HG02884 (cell line): ENCODE data around the gene CLASP1.

ENCODE experiments used
- ATAC-seq: cut with Tn5 transposase; IDR thresholded peaks from one replicate; pipeline ENCODE4 v1.9.1; 2021; ENCODE audit warnings: mild to moderate bottlenecking, moderate library complexity; ENCODE audit not compliant: unreplicated experiment

Gene CLASP1

DNA sequence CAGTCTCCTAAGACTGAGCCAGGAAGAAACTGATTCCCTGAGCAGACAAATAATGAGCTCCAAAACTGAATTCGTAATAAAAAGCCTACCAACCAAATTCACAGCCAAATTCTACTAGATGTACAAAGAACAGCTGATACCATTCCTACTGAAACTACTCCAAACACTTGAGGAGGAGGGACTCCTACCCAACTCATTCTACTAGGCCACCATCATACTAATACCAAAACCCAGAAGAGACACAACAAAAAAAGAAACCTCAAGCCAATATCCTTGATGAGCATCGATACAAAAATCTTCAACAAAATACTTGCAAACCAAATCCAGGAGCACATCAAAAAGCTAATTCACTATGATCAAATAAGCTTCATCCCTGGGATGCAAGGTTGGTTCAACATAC is 98.6 kb downstream of the CLASP1 start:
- no peak for ATAC-seq

DNA sequence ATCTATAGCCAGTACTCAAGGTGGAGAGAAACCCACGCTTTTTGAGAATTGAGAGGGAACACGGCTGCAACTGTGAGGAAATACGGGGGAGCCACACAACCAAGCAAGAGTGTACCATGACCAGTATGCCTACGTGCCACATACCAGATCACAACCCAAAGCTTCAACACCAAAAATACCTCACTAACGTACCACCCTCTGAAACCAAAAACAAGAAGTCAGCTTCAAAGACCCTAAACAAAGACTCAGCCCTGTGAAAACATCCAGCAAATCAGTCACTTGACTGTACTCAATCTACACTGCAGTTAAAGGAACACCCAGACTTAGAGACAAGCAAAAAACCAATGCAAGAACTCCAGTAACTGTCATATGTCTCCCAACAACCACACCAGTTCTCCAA is 101.6 kb downstream of the CLASP1 start:
- ATAC-seq, result no peak

DNA sequence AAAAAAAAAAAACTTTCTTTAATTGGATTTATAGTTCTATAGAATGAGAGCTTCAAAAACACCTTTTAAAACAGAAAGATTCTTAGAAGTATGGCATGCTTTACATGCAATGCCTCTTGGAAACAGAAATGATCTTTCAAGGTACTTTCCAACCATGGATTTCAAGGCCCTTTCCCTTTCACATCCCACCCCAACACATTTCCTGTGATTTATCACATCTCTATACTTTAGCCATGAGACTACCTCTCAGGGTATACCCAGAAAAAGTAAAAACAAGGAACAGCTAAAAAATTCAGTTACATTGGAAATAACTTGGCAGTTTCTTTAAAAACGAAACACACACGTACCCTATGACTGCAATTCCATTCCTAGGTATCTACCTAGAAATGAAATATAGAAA is 103.3 kb downstream of the CLASP1 start:
- ATAC-seq, result no peak

DNA sequence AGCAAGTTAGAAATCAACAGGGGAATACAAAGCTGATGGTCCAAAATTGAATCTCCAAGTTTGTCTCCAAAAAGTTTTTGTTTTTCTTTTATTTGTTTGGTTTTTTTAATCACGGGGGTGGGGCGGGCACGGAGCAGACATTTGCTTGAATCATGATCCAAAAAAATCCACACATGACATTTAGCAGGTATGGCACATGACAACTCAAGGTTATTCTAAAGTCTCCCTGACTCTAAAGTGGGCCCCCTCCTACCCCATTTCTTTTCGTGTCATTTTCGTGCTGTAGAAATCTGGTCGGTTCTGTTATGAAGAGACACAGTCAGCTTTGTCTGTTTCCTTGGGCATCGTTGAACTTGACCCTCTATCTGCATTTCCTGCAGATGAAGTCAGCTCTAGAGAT is 104.0 kb downstream of the CLASP1 start:
- no peak for ATAC-seq

DNA sequence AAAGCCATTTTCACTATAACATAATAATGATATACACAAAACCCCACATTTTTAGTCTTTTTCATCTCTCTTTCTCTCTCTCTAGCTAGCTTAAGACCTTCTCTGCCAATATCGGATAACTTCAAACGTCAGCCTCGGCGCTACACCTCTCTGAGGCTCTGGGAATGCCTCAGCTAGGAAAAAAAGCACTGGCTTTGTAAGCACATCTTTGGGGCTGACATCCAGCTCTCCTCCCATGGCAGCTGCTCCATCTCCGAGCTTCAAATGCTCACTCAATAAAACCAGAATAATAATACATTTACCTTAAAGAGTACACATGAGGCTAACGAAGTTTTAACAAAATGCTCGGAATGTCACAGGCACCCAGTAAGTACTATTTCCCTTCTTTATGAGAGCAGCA is 107.8 kb downstream of the CLASP1 start:
- no peak for ATAC-seq

GRCh38 chr2:121539750-121540469 is 109.4 kb downstream of the CLASP1 start:
- no peak for ATAC-seq

- no peak for ATAC-seq
These were observed 112.3 kb downstream of the CLASP1 start for GRCh38 chr2:121536850-121537557.

- no peak for ATAC-seq
These were observed 112.9 kb downstream of the CLASP1 start for GRCh38 chr2:121536347-121536746.

GRCh38 chr2:121534007-121534406 is 115.3 kb downstream of the CLASP1 start:
- no peak for ATAC-seq

- no peak for ATAC-seq
These were observed 116.4 kb downstream of the CLASP1 start for GRCh38 chr2:121532894-121533293.

GRCh38 chr2:121532347-121532766 is 116.9 kb downstream of the CLASP1 start:
- ATAC-seq, result no peak

DNA sequence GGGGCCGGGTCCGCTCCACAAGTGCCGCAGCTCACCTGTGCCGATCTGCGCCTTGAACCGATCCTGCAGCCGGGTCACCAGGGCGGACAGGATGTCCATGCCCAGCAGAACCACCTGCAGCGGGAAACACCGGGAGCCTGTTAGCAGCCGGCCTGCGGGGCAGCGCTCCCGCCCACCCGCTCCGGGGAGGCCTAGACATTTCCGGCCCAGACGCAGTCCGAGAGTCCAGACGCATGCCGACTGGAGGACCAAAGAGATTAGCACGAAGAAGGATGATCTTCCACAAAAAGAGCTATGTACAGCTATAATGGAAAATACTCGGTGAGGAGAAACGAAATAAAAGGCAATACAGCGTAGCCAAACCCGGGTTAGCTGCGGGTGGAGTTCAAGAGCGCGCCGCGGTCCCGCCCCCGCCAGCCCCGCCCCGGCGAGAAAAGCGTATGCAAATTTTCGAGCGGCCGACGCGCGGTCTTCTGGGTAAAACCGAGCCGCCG is 119.0 kb downstream of the CLASP1 start:
- peak; percentile 50 for ATAC-seq

GRCh38 chr2:121529439-121530211 is 119.6 kb downstream of the CLASP1 start:
- ATAC-seq, result peak; percentile 3

GRCh38 chr2:121527009-121527682 is 122.1 kb downstream of the CLASP1 start:
- ATAC-seq, result no peak

DNA sequence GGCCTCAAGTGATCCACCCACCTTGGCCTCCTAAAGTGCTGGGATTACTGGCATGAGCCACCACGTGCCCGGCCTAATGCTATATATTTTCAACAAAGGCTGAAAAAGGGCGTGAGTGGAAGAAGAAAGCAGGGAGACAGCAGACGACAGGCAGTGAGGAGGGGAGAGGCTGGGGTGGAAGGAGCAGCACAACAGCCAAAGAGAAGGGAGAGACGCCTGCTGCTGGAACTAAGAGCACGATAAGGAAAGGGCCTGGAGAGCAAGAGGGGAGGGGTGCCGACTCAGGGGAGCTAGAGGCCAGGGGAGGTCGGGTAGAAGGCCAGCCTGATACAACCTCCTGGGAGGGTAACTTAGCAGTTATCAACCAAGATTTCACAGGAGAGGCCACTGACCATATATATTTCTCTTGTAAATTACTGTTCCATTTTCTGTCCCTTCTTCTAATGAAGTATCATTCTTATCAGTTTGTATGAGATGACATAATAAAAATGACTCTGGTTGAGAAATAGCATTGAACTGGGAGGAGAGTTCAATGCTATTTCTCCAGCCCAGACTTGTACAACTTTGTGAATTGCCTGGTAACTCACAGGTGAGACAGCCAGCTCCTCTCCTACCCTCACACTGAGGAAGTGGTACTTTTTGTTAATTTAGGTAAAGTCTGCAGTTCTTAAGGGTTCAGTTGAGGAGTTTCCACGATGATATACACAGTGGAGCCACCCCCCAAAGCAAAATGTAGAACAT is 124.4 kb downstream of the CLASP1 start:
- no peak for ATAC-seq

DNA sequence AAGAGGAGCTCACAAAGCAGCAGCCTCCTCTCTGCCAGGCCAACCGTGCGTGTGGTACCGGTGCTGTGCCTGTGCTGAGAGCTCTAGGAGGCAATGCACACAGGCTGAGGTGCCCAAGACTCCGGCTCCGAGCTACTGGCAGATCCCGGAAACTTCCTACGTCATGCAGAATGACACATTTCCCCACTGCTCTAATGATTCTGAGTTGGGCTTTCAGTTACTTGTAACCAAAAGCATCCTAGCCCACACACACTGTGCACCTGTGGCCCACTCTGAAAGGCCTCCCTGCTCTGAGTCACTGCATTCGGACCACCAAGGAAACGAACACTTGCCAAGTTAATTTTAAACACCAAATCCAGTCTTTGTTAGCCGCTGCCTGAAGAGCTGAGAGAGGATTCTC is 127.9 kb downstream of the CLASP1 start:
- ATAC-seq, result no peak

DNA sequence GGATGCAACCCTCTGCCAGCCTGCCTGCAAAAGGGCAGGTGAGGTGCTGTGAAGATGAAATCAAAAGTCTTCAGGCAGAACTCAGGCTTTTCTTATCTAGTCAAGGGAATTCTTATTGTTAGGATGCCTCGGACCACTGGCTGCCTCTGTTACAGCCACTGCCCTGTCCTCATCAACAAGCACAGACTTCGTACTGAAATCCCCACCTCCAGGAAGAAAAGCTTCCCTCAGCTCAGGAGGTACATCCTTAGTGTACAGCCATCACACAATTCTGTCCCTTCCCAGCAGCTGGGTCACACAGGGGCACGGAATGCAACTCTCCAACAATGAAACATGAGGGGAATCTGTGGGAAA is 128.6 kb downstream of the CLASP1 start:
- ATAC-seq, result no peak

DNA sequence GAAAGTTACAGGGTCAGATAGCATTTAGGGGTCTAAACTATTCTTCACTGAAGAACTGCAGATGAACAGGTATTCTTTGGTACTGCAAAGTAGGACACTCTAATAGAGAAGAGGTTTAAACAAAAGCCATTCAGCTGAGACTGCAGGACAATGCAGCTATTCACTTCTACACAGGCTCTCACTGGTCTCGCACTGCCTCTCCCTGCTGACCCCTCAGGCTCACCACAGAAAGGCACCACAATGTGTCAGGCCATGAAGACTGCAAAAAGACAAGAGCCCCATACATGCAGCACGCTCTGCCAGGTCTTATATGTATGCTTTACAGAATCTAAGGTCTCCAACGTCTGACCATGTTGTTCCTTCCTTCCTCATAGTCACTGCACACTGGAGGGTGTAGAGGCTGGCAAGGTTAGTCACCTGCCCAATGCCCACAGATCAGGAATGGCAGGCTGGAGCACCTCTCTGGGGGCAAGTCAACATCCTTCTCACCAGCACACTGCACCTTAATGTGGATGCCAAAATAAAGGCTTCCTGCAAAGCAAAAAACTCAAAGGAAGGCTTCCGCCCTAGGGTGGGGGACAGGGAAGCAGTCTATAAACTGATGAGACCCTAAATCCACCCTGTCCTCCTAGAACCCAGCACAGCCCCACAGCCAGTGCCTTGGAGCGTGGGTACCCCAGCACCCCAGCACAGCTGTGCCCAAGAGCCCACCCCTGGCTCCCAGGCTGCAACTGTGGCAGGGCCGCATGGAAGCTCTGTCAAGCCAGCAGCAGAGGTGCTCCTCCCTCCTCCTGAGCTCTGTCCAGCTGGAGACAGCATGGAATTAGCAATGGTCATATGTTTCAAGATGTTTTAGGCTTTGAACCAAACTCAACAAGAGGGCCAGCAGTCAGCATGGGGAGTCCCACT is 129.3 kb downstream of the CLASP1 start:
- no peak for ATAC-seq

- ATAC-seq, result no peak
These were observed 130.1 kb downstream of the CLASP1 start for GRCh38 chr2:121519153-121519552.
